ENCODE data around the gene MS4A4A.

Gene MS4A4A

GRCh38 chr11:60303661-60304060 lies 23.2 kb downstream of the MS4A4A start:
- no peak for DNase-seq (ENCODE audit: low read depth)

- no peak for DNase-seq (ENCODE audit: low read depth)
Observed at GRCh38 chr11:60305906-60306619, 25.6 kb downstream of the MS4A4A start.

GRCh38 chr11:60307507-60308195 lies 27.2 kb downstream of the MS4A4A start:
- DNase-seq (ENCODE audit: low read depth) = no peak

- DNase-seq (ENCODE audit: low read depth) = no peak
Observed at GRCh38 chr11:60310407-60310998, 30.0 kb downstream of the MS4A4A start.

- no peak for DNase-seq (ENCODE audit: low read depth)
Observed at GRCh38 chr11:60314635-60315321, 34.3 kb downstream of the MS4A4A start.

- DNase-seq (ENCODE audit: low read depth) = no peak
Observed at GRCh38 chr11:60315871-60316270, 35.4 kb downstream of the MS4A4A start.

- DNase-seq (ENCODE audit: low read depth) = no peak
Observed at GRCh38 chr11:60316317-60316716, 35.9 kb downstream of the MS4A4A start.

GRCh38 chr11:60318726-60319125 lies 38.3 kb downstream of the MS4A4A start:
- no peak for DNase-seq (ENCODE audit: low read depth)

- DNase-seq (ENCODE audit: low read depth) = no peak
Observed at GRCh38 chr11:60321051-60321450, 40.6 kb downstream of the MS4A4A start.

GRCh38 chr11:60326955-60327354 lies 46.5 kb downstream of the MS4A4A start, which contains the start of gene MS4A6E:
TSS of gene MS4A6E (plus strand) at chr11:60327255. CDS start at chr11:60334896, 7,641 bp downstream.
- DNase-seq (ENCODE audit: low read depth) = no peak

GRCh38 chr11:60328460-60328859 lies 48.0 kb downstream of the MS4A4A start:
- no peak for DNase-seq (ENCODE audit: low read depth)

GRCh38 chr11:60332846-60333245 lies 52.4 kb downstream of the MS4A4A start:
- DNase-seq (ENCODE audit: low read depth) = no peak

GRCh38 chr11:60334005-60334620 lies 53.6 kb downstream of the MS4A4A start:
- peak; percentile 44 for DNase-seq (ENCODE audit: low read depth)

GRCh38 chr11:60336767-60337391 lies 56.4 kb downstream of the MS4A4A start:
- no peak for DNase-seq (ENCODE audit: low read depth)

GRCh38 chr11:60338053-60338452 lies 57.6 kb downstream of the MS4A4A start:
- DNase-seq (ENCODE audit: low read depth) = no peak

- no peak for DNase-seq (ENCODE audit: low read depth)
Observed at GRCh38 chr11:60339356-60339755, 58.9 kb downstream of the MS4A4A start.

GRCh38 chr11:60343094-60343704 lies 62.7 kb downstream of the MS4A4A start:
- DNase-seq (ENCODE audit: low read depth) = no peak

GRCh38 chr11:60344146-60344545 lies 63.7 kb downstream of the MS4A4A start:
- DNase-seq (ENCODE audit: low read depth) = no peak

- DNase-seq (ENCODE audit: low read depth) = no peak
Observed at GRCh38 chr11:60345489-60345888, 65.0 kb downstream of the MS4A4A start.

- no peak for DNase-seq (ENCODE audit: low read depth)
Observed at GRCh38 chr11:60347084-60347797, 66.8 kb downstream of the MS4A4A start.

GRCh38 chr11:60348116-60348515 lies 67.7 kb downstream of the MS4A4A start:
- DNase-seq (ENCODE audit: low read depth) = no peak

Measured in stimulated activated CD8-positive, alpha-beta memory T cell treated with anti-CD3 and anti-CD28 coated beads, Interleukin-15, amount 100 ng/mL, for 1 hour (primary cell).